HepG2 (cell line): ENCODE results near the gene SLC22A23. TPM values are rescaled to one million over a fixed set of nuclear protein-coding genes. Genes with fewer than 3 reads are reported as not detected.

ENCODE experiments used
- ASH2L ChIP-seq: fragments of 300-600, 200-600 bp; sonication (generic); IDR thresholded peaks from 2 replicates; pipeline ENCODE4 v1.7.0; 2017; ENCODE audit warnings: low read depth, mild to moderate bottlenecking, moderate library complexity, mixed read lengths, low read length; ENCODE audit not compliant: insufficient read length
- ERF ChIP-seq: IDR thresholded peaks from 2 replicates; pipeline ENCODE4 v1.6.1; 2018; ENCODE audit warnings: missing biosample characterization, missing genetic modification reagents
- IKZF4 ChIP-seq: sonication (generic); formaldehyde crosslinking; IDR thresholded peaks from 2 replicates; pipeline ENCODE4 v1.5.1; 2020; ENCODE audit warnings: borderline replicate concordance, mild to moderate bottlenecking, low read depth, missing genetic modification reagents; ENCODE audit errors: not compliant biosample characterization
- KMT2A ChIP-seq: sonication (generic); formaldehyde crosslinking; IDR thresholded peaks from 2 replicates; pipeline ENCODE4 v1.4.0; 2020; ENCODE audit warnings: missing genetic modification reagents
- KMT2B ChIP-seq: IDR thresholded peaks from 2 replicates; pipeline ENCODE4 v1.6.1; 2016; ENCODE audit warnings: missing genetic modification reagents, missing compliant biosample characterization
- NCOA2 ChIP-seq: sonication (generic); formaldehyde crosslinking; IDR thresholded peaks from 2 replicates; pipeline ENCODE4 v1.8.0; 2022; ENCODE audit warnings: inconsistent platforms
- NFKBIZ ChIP-seq: IDR thresholded peaks from 2 replicates; pipeline ENCODE4 v1.6.1; 2018; ENCODE audit warnings: missing genetic modification reagents, missing compliant biosample characterization
- POLR2A ChIP-seq, 2 experiments: IDR thresholded peaks; 2 replicates each; pipeline ENCODE4 v1.6.1; 2011; ENCODE audit warnings: low read depth in 2 of 2, low read length in 2 of 2, mild to moderate bottlenecking in 1 of 2, moderate library complexity in 1 of 2; ENCODE audit not compliant: insufficient read depth in 1 of 2
- PPARG ChIP-seq: conservative IDR thresholded peaks from 2 replicates; pipeline ENCODE4 v1.6.1; 2016; ENCODE audit warnings: missing biosample characterization, missing genetic modification reagents
- RAD51 ChIP-seq: fragments of 450-650 bp; IDR thresholded peaks from 2 replicates; pipeline ENCODE4 v1.6.1; 2016; ENCODE audit warnings: borderline replicate concordance
- TBL1XR1 ChIP-seq: fragments of 150-350 bp; IDR thresholded peaks from 2 replicates; pipeline ENCODE4 v1.6.1; 2014; ENCODE audit warnings: borderline replicate concordance, low read length; ENCODE audit not compliant: partially characterized antibody
- TBX3 ChIP-seq: fragments of 450-650 bp; IDR thresholded peaks from 2 replicates; pipeline ENCODE4 v1.6.1; 2017; ENCODE audit warnings: antibody characterized with exemption, mild to moderate bottlenecking, inconsistent platforms, borderline replicate concordance
- ZBTB38 ChIP-seq: sonication (generic); formaldehyde crosslinking; IDR thresholded peaks from 2 replicates; pipeline ENCODE4 v1.5.1; 2020; ENCODE audit warnings: mild to moderate bottlenecking, missing genetic modification reagents
- ZMYM4 ChIP-seq: sonication (generic); formaldehyde crosslinking; IDR thresholded peaks from 2 replicates; pipeline ENCODE4 v1.8.1; 2023; ENCODE audit warnings: mild to moderate bottlenecking, missing genetic modification reagents
- ZNF263 ChIP-seq: sonication (generic); formaldehyde crosslinking; IDR thresholded peaks from 2 replicates; pipeline ENCODE4 v1.4.0; 2020; ENCODE audit warnings: missing genetic modification reagents
- ZNF274 ChIP-seq: sonication (generic); formaldehyde crosslinking; IDR thresholded peaks from 2 replicates; pipeline ENCODE4 v1.5.1; 2020; ENCODE audit warnings: mild to moderate bottlenecking, missing genetic modification reagents
- ZNF343 ChIP-seq: sonication (generic); formaldehyde crosslinking; IDR thresholded peaks from 2 replicates; pipeline ENCODE4 v1.4.0; 2020; ENCODE audit warnings: mild to moderate bottlenecking, missing genetic modification reagents
- ZNF44 ChIP-seq: sonication (generic); formaldehyde crosslinking; IDR thresholded peaks from 2 replicates; pipeline ENCODE4 v1.5.1; 2020; ENCODE audit warnings: mild to moderate bottlenecking, missing genetic modification reagents
- ZNF510 ChIP-seq: sonication (generic); formaldehyde crosslinking; IDR thresholded peaks from 2 replicates; pipeline ENCODE4 v1.4.0; 2020; ENCODE audit warnings: low read depth, mild to moderate bottlenecking, missing genetic modification reagents
- ZNF670 ChIP-seq: sonication (generic); formaldehyde crosslinking; IDR thresholded peaks from 2 replicates; pipeline ENCODE4 v1.8.0; 2022; ENCODE audit warnings: mild to moderate bottlenecking, missing genetic modification reagents, borderline replicate concordance
- ZNF775 ChIP-seq: sonication (generic); formaldehyde crosslinking; IDR thresholded peaks from 2 replicates; pipeline ENCODE4 v1.4.0; 2020; ENCODE audit warnings: missing genetic modification reagents, mild to moderate bottlenecking, moderate library complexity, borderline replicate concordance
- polyA plus RNA-seq, 8 experiments: library from polyadenylated mRNA; depleted of rRNA in 3 of 8; stranded (reverse) in 7 of 8; unstranded in 1 of 8; fragments of >200 nt; fragmentation: Illumina TruSeq in 4 of 8; extraction: Trizol in 4 of 8; gene quantifications; 2 replicates each; pipeline versions ENCODE4 v1.2.1 to v1.2.3, GENCODE V29; 2011 to 2016; ENCODE audit warnings: low read depth in 4 of 8, missing spikeins in 1 of 8, mixed read lengths in 1 of 8; ENCODE audit not compliant: insufficient read depth in 1 of 8
- total RNA-seq, 5 experiments: library from RNA; depleted of rRNA; stranded (reverse); fragments of >200 nt; fragmentation: Illumina TruSeq; extraction: Trizol; gene quantifications; 2 replicates each; pipeline ENCODE4 v1.2.3, GENCODE V29; 2016; ENCODE audit warnings: low read depth in 1 of 5
- TF ChIP-seq, protein P1 (sequence below): sonication (generic); formaldehyde crosslinking; IDR thresholded peaks from 2 replicates; pipeline ENCODE4 v1.4.0; 2020; ENCODE audit warnings: missing genetic modification reagents, mild to moderate bottlenecking, borderline replicate concordance
- TF ChIP-seq, protein P2 (sequence below): sonication (generic); formaldehyde crosslinking; IDR thresholded peaks from 2 replicates; pipeline ENCODE4 v1.4.0; 2020; ENCODE audit warnings: missing genetic modification reagents, borderline replicate concordance

SLC22A23 gene
- total and polyA plus RNA-seq, 2 of the 13 experiments (the other 11 are each of a cell fraction or from before 2014, with no cell fraction given): 11.8 to 17.5 TPM

GRCh38 chr6:3377536-3378397 lies 79.1 kb downstream of the SLC22A23 start (continued):
- TF ChIP-seq, protein P1, sequence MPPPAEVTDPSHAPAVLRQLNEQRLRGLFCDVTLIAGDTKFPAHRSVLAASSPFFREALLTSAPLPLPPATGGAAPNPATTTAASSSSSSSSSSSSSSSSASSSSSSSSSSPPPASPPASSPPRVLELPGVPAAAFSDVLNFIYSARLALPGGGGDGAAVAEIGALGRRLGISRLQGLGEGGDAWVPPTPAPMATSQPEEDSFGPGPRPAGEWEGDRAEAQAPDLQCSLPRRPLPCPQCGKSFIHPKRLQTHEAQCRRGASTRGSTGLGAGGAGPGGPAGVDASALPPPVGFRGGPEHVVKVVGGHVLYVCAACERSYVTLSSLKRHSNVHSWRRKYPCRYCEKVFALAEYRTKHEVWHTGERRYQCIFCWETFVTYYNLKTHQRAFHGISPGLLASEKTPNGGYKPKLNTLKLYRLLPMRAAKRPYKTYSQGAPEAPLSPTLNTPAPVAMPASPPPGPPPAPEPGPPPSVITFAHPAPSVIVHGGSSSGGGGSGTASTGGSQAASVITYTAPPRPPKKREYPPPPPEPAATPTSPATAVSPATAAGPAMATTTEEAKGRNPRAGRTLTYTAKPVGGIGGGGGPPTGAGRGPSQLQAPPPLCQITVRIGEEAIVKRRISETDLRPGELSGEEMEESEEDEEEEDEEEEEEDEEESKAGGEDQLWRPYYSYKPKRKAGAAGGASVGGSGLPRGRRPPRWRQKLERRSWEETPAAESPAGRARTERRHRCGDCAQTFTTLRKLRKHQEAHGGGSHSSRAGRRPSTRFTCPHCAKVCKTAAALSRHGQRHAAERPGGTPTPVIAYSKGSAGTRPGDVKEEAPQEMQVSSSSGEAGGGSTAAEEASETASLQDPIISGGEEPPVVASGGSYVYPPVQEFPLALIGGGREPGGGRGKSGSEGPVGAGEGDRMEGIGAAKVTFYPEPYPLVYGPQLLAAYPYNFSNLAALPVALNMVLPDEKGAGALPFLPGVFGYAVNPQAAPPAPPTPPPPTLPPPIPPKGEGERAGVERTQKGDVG (CRISPR knock-in tag): 0 out of 2 replicates have a peak, but pooled peaks have one; percentile 57
- TF ChIP-seq, protein P2, sequence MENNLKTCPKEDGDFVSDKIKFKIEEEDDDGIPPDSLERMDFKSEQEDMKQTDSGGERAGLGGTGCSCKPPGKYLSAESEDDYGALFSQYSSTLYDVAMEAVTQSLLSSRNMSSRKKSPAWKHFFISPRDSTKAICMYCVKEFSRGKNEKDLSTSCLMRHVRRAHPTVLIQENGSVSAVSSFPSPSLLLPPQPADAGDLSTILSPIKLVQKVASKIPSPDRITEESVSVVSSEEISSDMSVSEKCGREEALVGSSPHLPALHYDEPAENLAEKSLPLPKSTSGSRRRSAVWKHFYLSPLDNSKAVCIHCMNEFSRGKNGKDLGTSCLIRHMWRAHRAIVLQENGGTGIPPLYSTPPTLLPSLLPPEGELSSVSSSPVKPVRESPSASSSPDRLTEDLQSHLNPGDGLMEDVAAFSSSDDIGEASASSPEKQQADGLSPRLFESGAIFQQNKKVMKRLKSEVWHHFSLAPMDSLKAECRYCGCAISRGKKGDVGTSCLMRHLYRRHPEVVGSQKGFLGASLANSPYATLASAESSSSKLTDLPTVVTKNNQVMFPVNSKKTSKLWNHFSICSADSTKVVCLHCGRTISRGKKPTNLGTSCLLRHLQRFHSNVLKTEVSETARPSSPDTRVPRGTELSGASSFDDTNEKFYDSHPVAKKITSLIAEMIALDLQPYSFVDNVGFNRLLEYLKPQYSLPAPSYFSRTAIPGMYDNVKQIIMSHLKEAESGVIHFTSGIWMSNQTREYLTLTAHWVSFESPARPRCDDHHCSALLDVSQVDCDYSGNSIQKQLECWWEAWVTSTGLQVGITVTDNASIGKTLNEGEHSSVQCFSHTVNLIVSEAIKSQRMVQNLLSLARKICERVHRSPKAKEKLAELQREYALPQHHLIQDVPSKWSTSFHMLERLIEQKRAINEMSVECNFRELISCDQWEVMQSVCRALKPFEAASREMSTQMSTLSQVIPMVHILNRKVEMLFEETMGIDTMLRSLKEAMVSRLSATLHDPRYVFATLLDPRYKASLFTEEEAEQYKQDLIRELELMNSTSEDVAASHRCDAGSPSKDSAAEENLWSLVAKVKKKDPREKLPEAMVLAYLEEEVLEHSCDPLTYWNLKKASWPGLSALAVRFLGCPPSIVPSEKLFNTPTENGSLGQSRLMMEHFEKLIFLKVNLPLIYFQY: peak; percentile 80; the same call in 1 of the 2 replicates
- 0 out of 2 replicates have a peak, but pooled peaks have one; percentile 7 for TF ChIP-seq ZNF343
- no peak for TF ChIP-seq IKZF4 (CRISPR knock-in tag)
- peak; percentile 31; the same call in 1 of the 2 replicates for TF ChIP-seq ZNF274 (CRISPR knock-in tag)
- no peak for TF ChIP-seq TBL1XR1
- TF ChIP-seq ZNF670 (CRISPR knock-in tag): peak; percentile 43; the same call in 1 of the 2 replicates
- TF ChIP-seq ZNF44: no peak
- TF ChIP-seq ZNF775 (CRISPR knock-in tag): peak; percentile 87
- TF ChIP-seq ZBTB38 (CRISPR knock-in tag): peak; percentile 64; the same call in 1 of the 2 replicates
- 0 out of 2 replicates have a peak, but pooled peaks have one; percentile 43 for TF ChIP-seq PPARG (CRISPR knock-in tag)
- TF ChIP-seq KMT2A: peak; percentile 65; the same call in 1 of the 2 replicates
- peak; percentile 77; the same call in 1 of the 2 replicates for TF ChIP-seq NFKBIZ
- TF ChIP-seq NCOA2: peak; percentile 72
- peak; percentile 26 for TF ChIP-seq ASH2L
- peak; percentile 76; the same call in 1 of the 2 replicates for TF ChIP-seq ERF (CRISPR knock-in tag)
- no peak for TF ChIP-seq TBX3
- TF ChIP-seq ZNF510 (CRISPR knock-in tag): no peak
- peak; percentile 46; the same call in 1 of the 2 replicates for TF ChIP-seq ZNF263
- TF ChIP-seq RAD51: no peak
- TF ChIP-seq ZMYM4 (CRISPR knock-in tag): peak; percentile 61; the same call in 1 of the 2 replicates
- TF ChIP-seq KMT2B (CRISPR knock-in tag): no peak
- TF ChIP-seq POLR2A (IDR thresholded peaks at IDR 0.05; ENCODE audit: insufficient read depth in 1 of 2, low read depth in 2 of 2, low read length in 2 of 2): 0 out of 4 replicates have a peak, but pooled peaks of 1 of the 2 experiments have one; percentile 2
